ENCODE measurements around the gene SS18.

The SS18 gene

GRCh38 chr18:26071725-26072124, 18.7 kb downstream of the SS18 start:
- DNase-seq (ENCODE audit: low read depth), result no peak

DNA sequence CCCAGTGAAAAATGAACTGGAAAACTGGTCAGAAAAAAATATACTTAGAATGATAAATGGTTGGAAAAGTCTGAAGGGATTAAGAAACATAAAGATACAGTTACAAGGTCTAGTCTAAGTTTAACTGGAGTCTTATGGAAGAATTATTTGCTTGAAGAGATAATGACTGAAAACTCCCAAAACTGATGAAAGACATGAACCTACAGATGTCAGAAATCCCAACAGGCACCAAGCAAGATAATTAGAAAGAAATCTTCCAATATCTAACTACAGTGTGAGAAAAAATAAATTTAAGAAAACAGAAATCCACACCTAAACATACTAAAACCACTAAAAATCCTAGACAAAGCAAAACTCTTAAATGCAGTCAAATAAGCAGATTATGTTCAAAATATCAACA, 19.4 kb downstream of the SS18 start:
- no peak for DNase-seq (ENCODE audit: low read depth)

DNA sequence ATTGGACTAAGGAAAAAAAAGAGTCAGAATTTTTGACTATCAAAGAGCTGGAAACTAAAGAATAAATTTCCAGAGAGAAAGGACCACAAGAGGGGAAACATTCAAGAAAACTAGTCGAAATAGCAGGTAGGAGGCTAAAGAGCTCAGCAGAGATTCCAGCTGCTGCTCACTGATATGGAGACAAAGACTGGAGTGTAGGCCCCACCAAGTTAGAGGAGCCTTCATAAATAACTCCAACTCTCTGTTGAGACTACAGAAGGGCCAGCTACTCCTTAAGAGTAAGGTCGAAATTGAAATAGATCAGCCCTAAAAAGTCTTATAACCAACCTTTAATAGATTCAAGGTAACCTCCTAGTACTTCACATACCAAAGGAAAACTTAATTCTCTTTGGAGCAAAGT, 31.1 kb downstream of the SS18 start:
- no peak for DNase-seq (ENCODE audit: low read depth)

GRCh38 chr18:26057344-26057773, 33.1 kb downstream of the SS18 start:
- DNase-seq (ENCODE audit: low read depth), result no peak

DNA sequence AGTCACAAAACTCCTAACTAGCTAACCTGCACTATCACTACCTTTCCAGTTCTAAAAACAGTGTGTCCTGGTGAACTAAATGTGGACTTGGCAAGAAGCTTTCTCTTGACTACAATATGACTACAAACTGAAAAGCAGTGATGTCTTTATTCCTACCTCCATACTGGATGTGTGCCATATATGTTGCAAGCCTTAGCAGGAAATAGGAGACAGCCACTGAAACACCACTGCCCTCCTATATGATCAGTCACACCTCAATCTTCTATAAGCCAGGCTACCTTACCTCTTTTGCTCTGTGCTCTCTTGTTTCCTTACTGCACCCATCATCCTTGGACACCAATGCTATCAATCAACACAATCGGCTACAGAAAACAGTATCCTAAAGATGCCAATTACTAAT, 34.1 kb downstream of the SS18 start:
- no peak for DNase-seq (ENCODE audit: low read depth)

DNA sequence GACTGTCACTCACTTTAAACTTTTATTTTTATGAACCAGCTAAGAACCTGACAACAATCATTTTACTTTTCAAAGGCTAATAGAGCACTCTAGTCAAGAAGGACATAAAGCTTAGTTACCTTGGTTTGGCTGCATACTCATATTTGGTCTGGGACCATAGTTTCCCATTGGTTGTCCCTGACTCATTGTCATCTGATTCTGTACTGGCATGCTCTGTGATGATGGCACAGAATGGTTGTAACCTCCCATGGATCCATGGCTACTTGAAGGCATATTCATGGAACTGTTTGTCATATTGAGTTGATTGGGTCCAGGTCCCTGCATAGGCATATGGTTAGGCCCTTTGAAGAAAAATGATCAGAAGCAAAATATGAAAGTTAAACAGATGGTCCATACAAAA, 37.9 kb downstream of the SS18 start:
- no peak for DNase-seq (ENCODE audit: low read depth)

DNA sequence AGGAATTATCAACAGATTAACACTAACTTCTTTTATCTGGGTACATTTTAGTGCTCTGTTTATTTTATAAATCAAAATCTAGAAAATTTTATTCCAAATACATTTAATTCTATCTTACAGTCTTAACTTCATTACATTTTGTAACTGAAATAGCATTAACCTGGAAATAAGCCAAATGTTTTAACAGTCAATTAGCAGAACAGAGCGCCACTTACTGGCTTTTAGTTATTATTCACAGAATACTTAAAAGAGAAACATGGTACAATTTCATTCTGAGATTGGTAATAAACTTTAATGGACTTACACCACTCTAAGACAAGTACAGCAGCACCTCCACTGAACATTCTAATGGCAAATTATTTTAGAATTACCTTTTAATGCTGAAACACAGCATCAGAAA, 38.6 kb downstream of the SS18 start:
- DNase-seq (ENCODE audit: low read depth), result no peak

DNA sequence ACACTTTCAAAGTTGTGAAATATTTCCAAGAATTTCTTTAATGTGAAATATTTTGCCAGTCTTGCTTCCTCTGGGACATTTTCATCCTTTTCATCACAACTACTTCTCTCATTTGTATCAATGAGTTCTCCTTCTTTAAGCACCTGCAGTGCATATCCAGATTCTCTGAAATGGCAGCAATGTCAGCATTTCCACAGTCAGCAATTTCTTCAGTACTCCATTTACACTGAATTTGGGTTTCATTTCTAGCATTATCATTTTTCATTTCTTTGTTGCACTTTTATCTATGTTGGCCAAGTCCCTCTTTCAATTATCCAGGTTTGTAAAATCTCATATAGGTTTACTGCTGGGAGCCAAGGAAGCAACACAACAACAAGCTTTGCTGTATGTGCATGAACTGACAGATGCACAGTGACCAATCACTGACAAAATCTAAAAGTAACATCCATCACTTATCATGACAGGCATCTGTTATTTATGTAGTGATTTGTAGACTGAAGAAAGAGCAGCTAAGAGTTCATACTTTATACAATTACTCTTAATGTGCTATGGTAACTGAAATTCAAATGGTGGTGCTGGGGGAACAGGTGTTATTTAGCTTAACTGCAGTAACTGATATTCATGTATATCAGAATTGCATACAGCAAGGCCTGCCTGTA, 43.9 kb downstream of the SS18 start:
- DNase-seq (ENCODE audit: low read depth), result no peak

DNA sequence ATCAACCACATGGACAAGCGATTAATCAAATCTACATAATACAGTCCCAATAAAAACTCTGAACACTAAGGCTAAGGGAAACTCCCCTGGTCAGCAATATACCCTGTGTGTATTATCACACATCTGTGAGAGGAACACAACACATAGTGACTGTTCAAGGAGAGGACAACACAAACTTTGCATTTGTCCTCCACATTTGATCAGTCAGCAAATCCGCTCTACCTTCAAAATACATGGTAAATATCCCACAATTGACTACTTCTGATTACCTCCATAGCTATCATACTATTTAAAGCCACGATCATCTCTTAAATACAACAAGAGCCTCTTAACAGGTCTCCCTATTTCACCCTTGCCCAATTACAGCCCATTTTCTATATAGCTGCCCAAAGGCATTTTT, 45.6 kb downstream of the SS18 start:
- DNase-seq (ENCODE audit: low read depth), result no peak

DNA sequence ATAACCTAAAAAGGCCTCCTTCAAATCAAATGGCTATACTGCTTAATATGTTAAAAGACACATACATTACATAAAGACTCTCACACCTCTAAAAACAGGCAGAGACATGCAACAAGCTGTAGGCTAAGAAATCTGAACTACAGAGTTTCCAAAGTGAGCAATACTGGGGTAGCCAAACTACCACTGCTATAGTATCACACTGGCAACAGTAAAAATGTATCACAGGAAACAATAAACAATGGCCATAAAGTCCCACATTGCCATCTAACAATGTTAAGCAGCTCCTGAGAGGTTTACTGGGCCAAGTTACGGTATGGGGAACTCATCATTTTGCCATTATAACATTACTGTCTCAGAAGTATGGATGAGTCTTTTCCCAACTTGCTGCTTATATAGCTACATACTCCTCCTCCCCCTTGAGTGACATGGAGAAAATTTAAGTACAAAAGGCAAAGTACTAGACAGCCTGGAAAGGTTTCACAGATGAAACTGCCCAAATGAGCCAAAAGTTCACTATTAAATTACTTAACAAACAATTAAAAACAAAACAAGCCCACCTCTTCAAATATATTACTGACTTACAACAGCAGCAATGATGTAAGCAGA, 50.3 kb downstream of the SS18 start:
- no peak for DNase-seq (ENCODE audit: low read depth)

DNA sequence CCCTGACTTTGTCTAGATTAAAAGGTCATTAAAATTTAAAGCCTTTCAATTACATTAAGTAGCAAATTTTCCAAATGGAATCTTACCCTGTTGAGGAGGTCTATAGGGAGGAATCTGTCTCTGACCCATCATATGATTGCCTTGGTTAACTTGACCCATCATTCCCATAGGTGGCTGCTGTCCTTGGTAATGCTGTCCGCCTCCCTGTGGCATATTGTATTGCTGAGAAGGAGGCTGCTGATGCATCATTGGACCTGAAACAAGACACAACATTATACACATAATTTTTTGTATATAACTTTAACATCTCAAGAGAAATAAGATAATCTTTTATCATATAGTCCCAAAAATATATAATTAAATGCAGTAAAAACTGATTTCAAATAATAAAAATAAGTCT, 51.2 kb downstream of the SS18 start:
- DNase-seq (ENCODE audit: low read depth), result no peak

GRCh38 chr18:26036635-26037034, 53.8 kb downstream of the SS18 start:
- no peak for DNase-seq (ENCODE audit: low read depth)

GRCh38 chr18:26034850-26035497, 55.4 kb downstream of the SS18 start:
- DNase-seq (ENCODE audit: low read depth), result no peak

- no peak for DNase-seq (ENCODE audit: low read depth)
Measured at GRCh38 chr18:26022585-26022984, 67.8 kb downstream of the SS18 start.

DNA sequence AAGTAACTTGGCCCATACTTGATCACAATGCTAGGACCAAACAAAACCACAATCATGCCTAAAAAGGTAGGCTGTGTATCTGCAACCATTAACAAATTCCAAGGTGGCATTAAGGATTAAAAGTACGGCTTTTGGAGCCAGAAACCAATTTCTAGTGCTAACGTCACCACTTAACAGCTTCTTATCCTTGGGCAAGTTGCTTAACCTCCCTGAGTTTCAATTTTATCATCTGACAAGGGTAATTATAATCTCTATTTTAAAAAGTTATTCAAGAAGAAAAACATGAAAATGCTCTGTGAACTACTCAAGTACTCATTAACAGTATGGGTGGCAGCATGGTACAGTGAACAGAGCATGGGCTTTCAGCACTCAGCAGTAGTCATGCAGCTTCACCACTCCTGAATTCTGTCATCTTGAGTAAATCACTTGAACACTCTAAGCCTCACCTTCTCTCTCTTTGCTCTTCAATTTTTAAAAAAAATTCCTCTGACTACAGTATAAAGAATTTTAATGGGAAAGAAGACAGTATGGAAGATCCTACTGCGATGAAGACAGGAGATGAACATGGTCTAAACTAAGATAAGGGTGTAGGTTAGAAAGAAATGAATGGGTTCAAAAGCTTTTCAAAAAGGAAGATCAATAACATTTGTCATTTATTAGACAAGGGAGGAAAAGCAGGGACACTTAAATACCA, 69.2 kb downstream of the SS18 start:
- DNase-seq (ENCODE audit: low read depth), result no peak

GRCh38 chr18:26017929-26018328, 72.5 kb downstream of the SS18 start:
- no peak for DNase-seq (ENCODE audit: low read depth)

- DNase-seq (ENCODE audit: low read depth), result no peak
Measured at GRCh38 chr18:26014462-26014861, 76.0 kb downstream of the SS18 start.

DNA sequence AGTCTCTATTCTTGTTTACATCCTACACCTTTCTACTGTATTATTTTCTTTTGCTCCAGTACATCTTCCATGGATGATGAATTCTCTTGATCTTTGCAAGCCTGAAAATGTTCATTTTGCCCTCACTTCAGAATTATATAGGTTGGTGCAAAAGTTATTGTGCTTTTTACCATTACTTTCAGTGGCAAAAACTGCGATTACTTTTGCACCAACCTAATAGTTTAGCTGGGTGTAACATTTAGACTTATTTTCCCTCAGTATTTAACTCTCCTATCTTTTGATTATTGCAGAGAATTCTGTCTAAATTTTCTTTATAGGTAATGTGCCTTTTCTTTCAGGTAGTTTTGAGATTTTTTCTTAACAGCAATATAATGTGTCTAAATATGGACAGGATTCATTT, 81.8 kb downstream of the SS18 start:
- no peak for DNase-seq (ENCODE audit: low read depth)

- DNase-seq (ENCODE audit: low read depth), result no peak
Measured at GRCh38 chr18:26008096-26008495, 82.3 kb downstream of the SS18 start.

DNA sequence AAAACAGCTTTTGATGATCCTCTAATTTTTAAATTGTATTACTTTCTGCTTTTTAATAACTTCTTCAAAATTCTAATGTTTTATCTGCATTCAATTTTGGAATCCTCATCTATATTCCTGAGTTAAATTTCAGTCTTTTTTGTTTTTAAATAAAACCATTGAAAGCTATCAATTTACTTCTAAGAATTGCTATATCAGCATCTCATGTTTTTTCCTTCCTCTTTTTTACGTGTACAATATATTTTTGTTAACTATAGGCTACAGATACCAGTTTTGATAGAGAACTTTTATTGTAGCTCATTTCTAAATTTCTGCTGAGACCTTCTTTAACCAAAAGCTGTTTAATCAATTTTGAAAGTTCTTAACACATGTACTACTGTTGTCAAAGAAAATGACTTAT, 84.5 kb downstream of the SS18 start:
- no peak for DNase-seq (ENCODE audit: low read depth)

DNA sequence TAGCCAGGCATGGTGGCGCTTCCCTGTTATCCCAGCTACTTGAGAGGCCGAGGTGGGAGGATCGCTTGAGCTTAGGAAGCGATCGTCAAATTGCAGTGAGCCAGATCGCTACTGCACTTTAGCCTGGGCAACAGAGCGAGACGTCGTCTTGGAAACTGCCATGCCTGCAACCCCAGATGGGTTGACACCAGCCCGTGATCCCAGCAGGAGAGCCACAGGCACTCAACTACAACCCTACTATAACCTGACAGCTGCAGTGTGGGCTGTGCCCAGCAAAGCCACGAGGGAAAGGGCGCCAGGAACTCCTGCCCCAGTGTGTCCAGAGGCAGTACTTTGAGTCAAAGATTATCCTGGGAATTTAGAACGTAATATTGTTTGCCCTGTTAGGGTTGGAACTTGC, 85.6 kb downstream of the SS18 start:
- DNase-seq (ENCODE audit: low read depth), result no peak

GRCh38 chr18:26003817-26004216, 86.6 kb downstream of the SS18 start:
- DNase-seq (ENCODE audit: low read depth), result no peak

DNA sequence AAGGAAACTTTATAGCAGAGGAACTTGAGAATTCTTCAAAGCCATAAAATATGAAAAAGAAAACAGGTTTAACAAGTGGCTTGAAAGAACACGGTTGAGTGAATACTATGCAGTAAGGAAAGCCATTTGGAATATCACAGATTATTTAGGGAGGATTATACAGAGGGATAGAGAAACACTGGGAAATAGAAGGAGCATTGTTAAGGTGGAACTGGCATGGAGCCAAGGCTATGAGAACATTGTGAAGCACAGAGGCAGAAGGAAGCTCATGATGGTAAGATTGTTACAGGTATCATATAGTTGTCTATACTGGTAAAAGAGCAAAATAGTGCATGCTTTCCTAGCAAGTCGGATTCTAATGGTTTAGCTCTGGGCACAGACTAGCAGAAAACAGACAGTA, 87.1 kb downstream of the SS18 start:
- no peak for DNase-seq (ENCODE audit: low read depth)

Measured in T-helper 22 cell (primary cell).